Measurements from ENCODE around the gene ECEL1. TPM values are rescaled to one million over a fixed set of nuclear protein-coding genes. Genes with fewer than 3 reads are reported as not detected.

The ECEL1 gene
- total RNA-seq = 1 to 10 TPM; 1.6 to 4.6 TPM
- polyA plus RNA-seq (2013, experiment 1 of 2) = 16.1 TPM
- polyA plus RNA-seq (2013, experiment 2 of 2) = 12.0 TPM
- long read RNA-seq, experiment 1, partial matches to known transcripts = 0 of 2 reads
- long read RNA-seq, experiment 1, other reads (novel, unspliced or antisense) = 1 of 2 reads
- long read RNA-seq, experiment 2, transcript ECEL1-201 (18 exons, 2,865 nt) = major isoform, 8 of 10 reads
- long read RNA-seq, experiment 2, partial matches to known transcripts = 0 of 10 reads
- long read RNA-seq, experiment 2, other reads (novel, unspliced or antisense) = 2 of 10 reads
- long read RNA-seq, experiment 3, partial matches to known transcripts = 1 of 2 reads
- long read RNA-seq, experiment 3, other reads (novel, unspliced or antisense) = 1 of 2 reads
- long read RNA-seq, experiment 4 = 0 reads

DNA sequence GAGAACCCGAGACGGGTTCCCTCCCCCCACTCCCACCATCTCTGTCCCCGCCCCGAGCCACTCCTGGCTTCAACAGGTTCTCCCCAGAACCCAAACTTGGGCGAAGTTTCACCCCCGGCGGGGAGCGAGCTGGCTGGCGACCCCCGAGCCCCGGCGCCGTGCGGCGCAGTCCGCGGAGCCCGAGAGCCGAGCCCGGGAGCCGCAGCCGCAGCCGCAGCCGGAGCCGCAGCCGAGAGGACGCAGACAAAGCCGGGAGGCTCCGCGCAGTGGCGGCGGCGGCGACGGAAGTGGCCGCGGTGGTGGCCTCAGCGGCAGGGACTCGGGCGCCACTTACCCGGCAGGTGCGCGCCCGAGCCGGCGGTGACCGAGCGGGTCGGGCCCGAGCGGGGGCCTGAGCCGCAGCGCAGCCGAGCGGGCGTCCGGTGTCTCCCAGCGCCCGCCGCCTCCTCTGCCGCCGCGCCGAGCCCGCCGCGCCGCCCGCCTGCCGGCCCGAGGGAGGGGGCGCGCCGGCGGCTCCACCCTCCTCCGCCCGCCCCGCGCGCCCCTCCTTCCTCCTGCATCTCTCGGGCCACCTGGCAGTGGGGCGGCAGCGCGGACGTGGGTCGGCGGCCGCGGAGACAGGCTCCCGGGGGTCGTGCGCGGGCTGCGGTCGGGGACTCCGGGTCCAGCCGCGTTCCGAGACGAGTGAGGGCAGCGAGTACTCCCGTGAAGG lies at the start of gene ECEL1:
TSS of gene ECEL1 (minus strand) at position 450 of the 712 bp plus-strand sequence. CDS start 1,181 bp downstream, outside the sequence.
- WGBS, 2 experiments (ENCODE audit: insufficient coverage in 1 of 2, insufficient read length in 1 of 2) = 1 to 3% methylated on average over 39 to 102 of the region's 102 CpGs
- Histone ChIP-seq H3K9me3 (ENCODE audit: control insufficient read depth, low read length) (no peaks in the 10 kb centered on the region), H3K27ac (ENCODE audit: low read depth, low read length) (no peak within 1 kb of the TSS), H3K27me3 (ENCODE audit: control insufficient read depth, insufficient read depth, low read length, poor library complexity, severe bottlenecking) (peaks cover 70% of the 10 kb centered on the region), H3K36me3 (ENCODE audit: control insufficient read depth, insufficient read depth, low read length) (no peaks in the 10 kb centered on the region), H3K4me3 (ENCODE audit: low read length) (no peak within 1 kb of the TSS), H3K9ac (ENCODE audit: extremely low read depth, low read length, poor library complexity, severe bottlenecking) (no peak within 1 kb of the TSS), H3K4me1 (ENCODE audit: control insufficient read depth, insufficient read depth, low read length) (no peaks in the 10 kb centered on the region)
- Mint-ChIP-seq H3K36me3 (ENCODE audit: low read depth) (no peaks in the 10 kb centered on the region), H3K4me1 (peaks cover 9% of the 10 kb centered on the region), H3K4me3 (peak within 1 kb of the TSS; percentile 51), H3K27ac (no peak within 1 kb of the TSS), H3K9me3 (no peaks in the 10 kb centered on the region), H3K27me3 (ENCODE audit: insufficient read depth) (peaks cover 76% of the 10 kb centered on the region)
- peak; percentile 82 for DNase-seq
- TF ChIP-seq, protein P1, sequence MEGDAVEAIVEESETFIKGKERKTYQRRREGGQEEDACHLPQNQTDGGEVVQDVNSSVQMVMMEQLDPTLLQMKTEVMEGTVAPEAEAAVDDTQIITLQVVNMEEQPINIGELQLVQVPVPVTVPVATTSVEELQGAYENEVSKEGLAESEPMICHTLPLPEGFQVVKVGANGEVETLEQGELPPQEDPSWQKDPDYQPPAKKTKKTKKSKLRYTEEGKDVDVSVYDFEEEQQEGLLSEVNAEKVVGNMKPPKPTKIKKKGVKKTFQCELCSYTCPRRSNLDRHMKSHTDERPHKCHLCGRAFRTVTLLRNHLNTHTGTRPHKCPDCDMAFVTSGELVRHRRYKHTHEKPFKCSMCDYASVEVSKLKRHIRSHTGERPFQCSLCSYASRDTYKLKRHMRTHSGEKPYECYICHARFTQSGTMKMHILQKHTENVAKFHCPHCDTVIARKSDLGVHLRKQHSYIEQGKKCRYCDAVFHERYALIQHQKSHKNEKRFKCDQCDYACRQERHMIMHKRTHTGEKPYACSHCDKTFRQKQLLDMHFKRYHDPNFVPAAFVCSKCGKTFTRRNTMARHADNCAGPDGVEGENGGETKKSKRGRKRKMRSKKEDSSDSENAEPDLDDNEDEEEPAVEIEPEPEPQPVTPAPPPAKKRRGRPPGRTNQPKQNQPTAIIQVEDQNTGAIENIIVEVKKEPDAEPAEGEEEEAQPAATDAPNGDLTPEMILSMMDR (conservative IDR thresholded peaks at IDR 0.05) = no peak

- Mint-ChIP-seq H3K9me3 (peaks cover 2% of the 10 kb centered on the region), H3K27ac (no peak overlapping the region), H3K4me3 (no peak overlapping the region), H3K27me3 (ENCODE audit: insufficient read depth) (peaks cover 2% of the 10 kb centered on the region), H3K4me1 (peaks cover 6% of the 10 kb centered on the region), H3K36me3 (ENCODE audit: low read depth) (no peaks in the 10 kb centered on the region)
- no peak overlapping the region for H3K9ac ChIP-seq (ENCODE audit: extremely low read depth, low read length, poor library complexity, severe bottlenecking)
- H3K9me3 ChIP-seq (ENCODE audit: control insufficient read depth, low read length) = peaks cover 6% of the 10 kb centered on the region
- no peaks in the 10 kb centered on the region for H3K4me1 ChIP-seq (ENCODE audit: control insufficient read depth, insufficient read depth, low read length)
- no peaks in the 10 kb centered on the region for H3K27me3 ChIP-seq (ENCODE audit: control insufficient read depth, insufficient read depth, low read length, poor library complexity, severe bottlenecking)
- TF ChIP-seq, protein P1 (conservative IDR thresholded peaks at IDR 0.05) = peak; percentile 92
- no peak overlapping the region for H3K27ac ChIP-seq (ENCODE audit: low read depth, low read length)
- H3K36me3 ChIP-seq (ENCODE audit: control insufficient read depth, insufficient read depth, low read length) = no peaks in the 10 kb centered on the region
- DNase-seq = peak; percentile 88
- H3K4me3 ChIP-seq (ENCODE audit: low read length) = no peak overlapping the region
- WGBS, 2 experiments (ENCODE audit: insufficient coverage in 1 of 2, insufficient read length in 1 of 2) = 73 to 86% methylated on average over 3 to 5 of the region's 5 CpGs
These were observed 49.4 kb upstream of the ECEL1 start for GRCh38 chr2:232537079-232537478.

DNA sequence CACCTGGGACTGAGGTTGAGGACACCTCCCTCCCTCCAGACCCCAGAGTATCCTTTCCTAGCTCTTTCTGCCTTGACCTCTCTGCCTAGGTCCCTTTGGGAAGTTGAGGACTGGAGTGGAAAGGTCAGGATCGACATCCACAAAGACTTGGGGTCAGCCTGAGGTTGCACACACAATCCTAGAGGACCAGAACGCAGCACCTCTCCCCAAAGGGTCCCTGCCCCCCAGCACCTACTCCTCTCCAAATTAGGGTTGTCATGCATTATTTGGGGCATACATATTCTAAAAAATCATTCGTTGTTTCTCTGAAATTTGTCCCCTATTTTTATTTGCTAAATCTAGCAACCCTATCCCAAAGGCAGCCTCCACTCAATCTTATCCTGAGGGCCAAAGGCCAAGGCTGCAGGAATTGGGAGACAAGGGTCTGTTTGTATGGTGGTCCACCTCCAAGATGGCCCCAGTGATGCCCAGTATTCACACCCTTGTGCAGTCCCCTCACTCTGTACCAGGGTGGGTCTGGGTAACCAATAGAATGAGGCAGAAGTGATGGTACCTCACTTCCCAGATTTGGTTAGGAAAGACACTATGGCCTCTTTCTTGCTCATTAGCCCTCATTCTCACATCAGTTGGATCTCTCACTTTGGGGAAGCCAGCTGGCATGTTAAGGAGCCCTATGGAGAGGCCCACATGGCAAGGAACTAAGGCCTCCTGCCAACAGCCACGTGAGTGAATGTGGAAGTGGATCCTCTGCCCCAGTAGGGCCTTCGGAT lies 48.3 kb upstream of the ECEL1 start:
- 75 to 87% methylated on average over 2 to 5 of the region's 5 CpGs for WGBS, 2 experiments (ENCODE audit: insufficient coverage in 1 of 2, insufficient read length in 1 of 2)

More for the DNA sequence above, 48.3 kb upstream of the ECEL1 start:
- Histone ChIP-seq H3K27me3 (ENCODE audit: control insufficient read depth, insufficient read depth, low read length, poor library complexity, severe bottlenecking) (no peaks in the 10 kb centered on the region), H3K4me1 (ENCODE audit: control insufficient read depth, insufficient read depth, low read length) (no peaks in the 10 kb centered on the region), H3K36me3 (ENCODE audit: control insufficient read depth, insufficient read depth, low read length) (no peaks in the 10 kb centered on the region), H3K27ac (ENCODE audit: low read depth, low read length) (no peak overlapping the region), H3K9me3 (ENCODE audit: control insufficient read depth, low read length) (peaks cover 6% of the 10 kb centered on the region), H3K4me3 (ENCODE audit: low read length) (no peak overlapping the region), H3K9ac (ENCODE audit: extremely low read depth, low read length, poor library complexity, severe bottlenecking) (no peak overlapping the region)
- peaks cover 6% of the 10 kb centered on the region for H3K4me1 Mint-ChIP-seq
- no peaks in the 10 kb centered on the region for H3K36me3 Mint-ChIP-seq (ENCODE audit: low read depth)
- H3K27me3 Mint-ChIP-seq (ENCODE audit: insufficient read depth) = peaks cover 2% of the 10 kb centered on the region
- TF ChIP-seq, protein P1 (conservative IDR thresholded peaks at IDR 0.05) = no peak
- peaks cover 2% of the 10 kb centered on the region for H3K9me3 Mint-ChIP-seq
- H3K4me3 Mint-ChIP-seq = no peak overlapping the region
- DNase-seq = no peak
- H3K27ac Mint-ChIP-seq = no peak overlapping the region
